Left lobe of liver (tissue), 2 donors: ENCODE measurements around the gene DTX1. TPM values are rescaled to one million over a fixed set of nuclear protein-coding genes. Genes with fewer than 3 reads are reported as not detected.

Experiments
- ATAC-seq: fragments of 200-7000 bp; cut with Tn5 transposase; one replicate; pipeline ENCODE4 v1.9.1; 2020; ENCODE audit warnings: mild to moderate bottlenecking, moderate library complexity
- DNase-seq: peaks from one replicate; pipeline ENCODE4 v3.0.0-alpha.2; 2020; ENCODE audit warnings: low spot score
- total RNA-seq: library from RNA; stranded (reverse); gene quantifications from one replicate; pipeline ENCODE4 v1.2.1, GENCODE V29; 2021
- donor health status: DM: no; HTN: no; CAD: no; lungs with moderate emphysema.
- donor health status: DM: no; HTN: yes; CAD: no.

Gene DTX1
- total RNA-seq, 1 donor from 2014 or later, result 24.5 TPM

- no peak for DNase-seq
- ATAC-seq, result peak; percentile 48
Measured at GRCh38 chr12:113092607-113093408, 36.3 kb downstream of the DTX1 start.

- peak; percentile 62 for DNase-seq
- peak; percentile 27 for ATAC-seq
Measured at GRCh38 chr12:113093409-113094101, 37.0 kb downstream of the DTX1 start.

- no peak for DNase-seq
Measured at GRCh38 chr12:113094738-113095137, 38.2 kb downstream of the DTX1 start.

GRCh38 chr12:113095405-113095804, 38.9 kb downstream of the DTX1 start:
- DNase-seq (no peak), ATAC-seq (no peak)

More at GRCh38 chr12:113094738-113095137, 38.2 kb downstream of the DTX1 start:
- ATAC-seq, result no peak

- DNase-seq (no peak), ATAC-seq (no peak)
Measured at GRCh38 chr12:113096675-113097461, 40.3 kb downstream of the DTX1 start.

GRCh38 chr12:113097716-113098440, 41.3 kb downstream of the DTX1 start:
- peak; percentile 67 for DNase-seq
- ATAC-seq, result peak; percentile 68

- DNase-seq, result peak; percentile 93
- peak; percentile 93 for ATAC-seq
Measured at GRCh38 chr12:113098441-113099028, 42.0 kb downstream of the DTX1 start.

- no peak for ATAC-seq
- DNase-seq, result no peak
Measured at GRCh38 chr12:113099364-113099763, 42.8 kb downstream of the DTX1 start.

GRCh38 chr12:113099764-113100163, 43.2 kb downstream of the DTX1 start:
- DNase-seq (no peak), ATAC-seq (no peak)

- ATAC-seq (no peak), DNase-seq (no peak)
Measured at GRCh38 chr12:113101751-113102150, 45.2 kb downstream of the DTX1 start.

- ATAC-seq (no peak), DNase-seq (no peak)
Measured at GRCh38 chr12:113102811-113103210, 46.3 kb downstream of the DTX1 start.

GRCh38 chr12:113103756-113104450, 47.4 kb downstream of the DTX1 start:
- ATAC-seq, result peak; percentile 56
- no peak for DNase-seq

- ATAC-seq (no peak), DNase-seq (no peak)
Measured at GRCh38 chr12:113104953-113105510, 48.5 kb downstream of the DTX1 start.

GRCh38 chr12:113105606-113106271, 49.2 kb downstream of the DTX1 start:
- no peak for DNase-seq

GRCh38 chr12:113106361-113106760, 49.8 kb downstream of the DTX1 start:
- ATAC-seq (no peak), DNase-seq (no peak)

More at GRCh38 chr12:113105606-113106271, 49.2 kb downstream of the DTX1 start:
- no peak for ATAC-seq

- DNase-seq (no peak), ATAC-seq (no peak)
Measured at GRCh38 chr12:113108308-113108707, 51.8 kb downstream of the DTX1 start.

GRCh38 chr12:113109360-113109759, 52.8 kb downstream of the DTX1 start:
- ATAC-seq (no peak), DNase-seq (no peak)

- no peak for DNase-seq
- no peak for ATAC-seq
Measured at GRCh38 chr12:113109872-113110599, 53.5 kb downstream of the DTX1 start.
